ENCODE data around the gene BMP7. TPM values are rescaled to one million over a fixed set of nuclear protein-coding genes. Genes with fewer than 3 reads are reported as not detected.
A peak's percentile ranks its signal among the peaks of the same experiment; 100 is the strongest.

BMP7 gene
- total and polyA plus RNA-seq, 2 of the 8 experiments (the other 6 are each of a cell fraction or from before 2014, with no cell fraction given), result 9.2 to 14.7 TPM

DNA sequence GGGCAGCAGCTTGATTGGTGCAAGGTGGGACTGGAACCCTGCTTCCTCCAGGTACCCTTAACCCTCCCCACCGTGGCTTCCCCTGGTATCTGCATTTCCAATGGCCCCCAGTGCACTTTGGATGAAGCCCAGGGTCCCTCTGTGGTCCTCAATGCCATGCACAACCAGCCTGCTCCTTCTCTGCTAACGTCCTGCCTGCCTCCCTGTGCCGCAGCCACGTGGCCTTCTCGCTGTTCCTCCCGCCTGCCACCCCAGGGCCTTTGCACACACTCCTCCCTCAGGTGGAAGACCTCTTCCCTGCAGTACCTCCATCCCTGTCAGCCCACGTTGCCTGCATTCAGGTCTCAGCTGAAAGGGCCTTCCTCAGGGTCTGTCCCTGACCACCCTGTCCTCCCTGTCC is 101.6 kb downstream of the BMP7 start:
- no peak for FAIRE-seq
- Histone ChIP-seq H2AK5ac (ENCODE audit: low read depth, low read length) (no peak overlapping the region), H2AFZ (ENCODE audit: low read length) (no peak overlapping the region), H3K79me2 (ENCODE audit: control insufficient read depth in 1 of 2, insufficient read depth in 2 of 2, low read length in 2 of 2) (no peaks in the 10 kb centered on the region), H2BK5ac (ENCODE audit: low read depth, low read length) (no peak overlapping the region), H3K27me3 (replicated peaks in 1 of 4; ENCODE audit: control insufficient read depth in 3 of 4, extremely low read depth in 1 of 4, insufficient read depth in 3 of 4, low read length in 3 of 4) (no peaks in the 10 kb centered on the region; a peak in 2 of 7 replicates), H3K4me1 (replicated peaks in 1 of 4; ENCODE audit: control insufficient read depth in 3 of 4, insufficient read depth in 4 of 4, low read length in 3 of 4) (peaks cover 0 to 3% (median under 1%) of the 10 kb centered on the region in 4 experiments; a peak in 3 of 7 replicates), H2BK120ac (replicated peaks; ENCODE audit: low read depth, low read length) (no peak overlapping the region), H4K20me1 (replicated peaks in 1 of 2; ENCODE audit: control insufficient read depth in 1 of 2, insufficient read depth in 2 of 2, low read length in 2 of 2) (no peaks in the 10 kb centered on the region), H2BK20ac (ENCODE audit: low read length) (no peak overlapping the region), H3K27ac (ENCODE audit: low read depth, low read length) (no peak overlapping the region), H3K18ac (ENCODE audit: extremely low read depth, low read length) (no peak overlapping the region), H3K4ac (replicated peaks; ENCODE audit: insufficient read length, low read depth, low read length) (no peak overlapping the region), H3K9me3 (ENCODE audit: insufficient read depth in 2 of 2, low read depth in 1 of 2, low read length in 1 of 2) (peaks cover 0 to 11% of the 10 kb centered on the region in 2 experiments; a peak in 2 of 4 replicates), H3K9ac (replicated peaks in 1 of 4; ENCODE audit: extremely low read depth in 1 of 4, low read depth in 3 of 4, low read length in 3 of 4) (no peak overlapping the region; a peak in 1 of 7 replicates), H3K23me2 (ENCODE audit: low read depth, low read length) (no peaks in the 10 kb centered on the region), H3K23ac (ENCODE audit: insufficient read length) (no peak overlapping the region), H3K36me3 (ENCODE audit: control insufficient read depth in 2 of 4, insufficient read depth in 4 of 4, low read length in 3 of 4) (no peaks in the 10 kb centered on the region), H2BK12ac (ENCODE audit: low read depth, low read length) (peak overlapping the region; percentile 9; the same call in 1 of the 2 replicates), H4K91ac (replicated peaks; ENCODE audit: insufficient read length, low read length) (no peak overlapping the region), H3K4me2 (ENCODE audit: insufficient read depth in 1 of 2, low read depth in 2 of 2, low read length in 2 of 2) (no peak overlapping the region), H2BK15ac (ENCODE audit: low read length) (no peak overlapping the region), H3K4me3 (ENCODE audit: extremely low read depth in 1 of 4, insufficient read depth in 2 of 4, low read depth in 3 of 4, low read length in 4 of 4) (no peak overlapping the region), H3K14ac (ENCODE audit: insufficient read length) (no peak overlapping the region), H4K5ac (ENCODE audit: insufficient read length, low read depth, low read length) (no peak overlapping the region), H3K56ac (replicated peaks; ENCODE audit: insufficient read length, low read depth, low read length) (no peak overlapping the region), H4K8ac (ENCODE audit: extremely low read depth, insufficient read depth, low read length) (no peak overlapping the region; the same call in 1 of the 2 replicates), H3K79me1 (ENCODE audit: low read depth, low read length) (no peaks in the 10 kb centered on the region)
- POLR2A ChIA-PET (ENCODE audit: partially characterized antibody), result no interaction called here
- WGBS, 2 experiments (ENCODE audit: extremely low coverage in 1 of 2, insufficient coverage in 1 of 2, insufficient read length in 1 of 2, insufficient replicate concordance in 2 of 2, low coverage in 1 of 2, low lambda C conversion rate in 2 of 2, missing lambda C conversion rate in 1 of 2), result 87% methylated on average over 7 of the region's 7 CpGs; no CpG with 5 or more reads in 1 of the 2 experiments
- no peak for DNase-seq (ENCODE audit: low read depth in 1 of 2, low spot score in 2 of 2)
- CTCF ChIA-PET (ENCODE audit: partially characterized antibody), result no interaction called here
- TF ChIP-seq ZNF274 (IDR thresholded peaks at IDR 0.05; ENCODE audit: borderline replicate concordance, extremely low read depth, low read length) (no peak), EGR1 (IDR thresholded peaks at IDR 0.05; ENCODE audit: borderline replicate concordance, low read depth, low read length) (no peak), TBP (IDR thresholded peaks at IDR 0.05; ENCODE audit: low read depth, low read length) (no peak)

All from H1 (cell line).